Kidney tubule cell (primary cell): ENCODE data around the gene SCGB3A2.

Experiments
- DNase-seq: peaks from one replicate; pipeline ENCODE4 v3.0.0-alpha.2; 2018; ENCODE audit warnings: low spot score

SCGB3A2 gene

GRCh38 chr5:147878066-147878759 lies at the start of gene SCGB3A2:
Gene SCGB3A2 (plus strand): TSS chr5:147878711. CDS start chr5:147878804, 93 bp downstream.
- no peak for DNase-seq

GRCh38 chr5:147830035-147830434 lies 48.5 kb upstream of the SCGB3A2 start:
- DNase-seq = no peak

- DNase-seq = no peak
Measured at GRCh38 chr5:147831465-147831864, 47.0 kb upstream of the SCGB3A2 start, which contains the start of gene SPINK1. Gene SPINK1 (minus strand): TSS chr5:147831671. CDS start chr5:147831577, 94 bp downstream.

GRCh38 chr5:147832541-147832940 lies 46.0 kb upstream of the SCGB3A2 start:
- no peak for DNase-seq

- DNase-seq = peak; percentile 81
Measured at GRCh38 chr5:147835386-147835798, 43.1 kb upstream of the SCGB3A2 start.

GRCh38 chr5:147836439-147836838 lies 42.1 kb upstream of the SCGB3A2 start:
- no peak for DNase-seq

GRCh38 chr5:147842869-147843268 lies 35.6 kb upstream of the SCGB3A2 start:
- no peak for DNase-seq

GRCh38 chr5:147844846-147845245 lies 33.7 kb upstream of the SCGB3A2 start:
- no peak for DNase-seq

- DNase-seq = no peak
Measured at GRCh38 chr5:147845618-147846017, 32.9 kb upstream of the SCGB3A2 start.

- DNase-seq = no peak
Measured at GRCh38 chr5:147849226-147849625, 29.3 kb upstream of the SCGB3A2 start.

- no peak for DNase-seq
Measured at GRCh38 chr5:147851578-147851977, 26.9 kb upstream of the SCGB3A2 start.

GRCh38 chr5:147852365-147852764 lies 26.1 kb upstream of the SCGB3A2 start:
- no peak for DNase-seq

- no peak for DNase-seq
Measured at GRCh38 chr5:147853372-147853987, 25.0 kb upstream of the SCGB3A2 start.

GRCh38 chr5:147854331-147854730 lies 24.2 kb upstream of the SCGB3A2 start:
- no peak for DNase-seq

GRCh38 chr5:147854894-147855773 lies 23.4 kb upstream of the SCGB3A2 start:
- DNase-seq = no peak

GRCh38 chr5:147855774-147856069 lies 22.8 kb upstream of the SCGB3A2 start:
- no peak for DNase-seq

GRCh38 chr5:147856801-147857200 lies 21.7 kb upstream of the SCGB3A2 start:
- DNase-seq = no peak

- DNase-seq = peak; percentile 62
Measured at GRCh38 chr5:147857302-147858129, 21.0 kb upstream of the SCGB3A2 start.

GRCh38 chr5:147858565-147858964 lies 19.9 kb upstream of the SCGB3A2 start:
- DNase-seq = no peak

- DNase-seq = no peak
Measured at GRCh38 chr5:147859962-147860640, 18.4 kb upstream of the SCGB3A2 start.

- DNase-seq = no peak
Measured at GRCh38 chr5:147860641-147861025, 17.9 kb upstream of the SCGB3A2 start.
